Measurements from ENCODE around the gene PHF2. TPM values are rescaled to one million over a fixed set of nuclear protein-coding genes. Genes with fewer than 3 reads are reported as not detected.

The PHF2 gene
- total and polyA plus RNA-seq, 2 of the 4 experiments (the other 2 are of a cell fraction): 5.9 to 9.5 TPM

DNA sequence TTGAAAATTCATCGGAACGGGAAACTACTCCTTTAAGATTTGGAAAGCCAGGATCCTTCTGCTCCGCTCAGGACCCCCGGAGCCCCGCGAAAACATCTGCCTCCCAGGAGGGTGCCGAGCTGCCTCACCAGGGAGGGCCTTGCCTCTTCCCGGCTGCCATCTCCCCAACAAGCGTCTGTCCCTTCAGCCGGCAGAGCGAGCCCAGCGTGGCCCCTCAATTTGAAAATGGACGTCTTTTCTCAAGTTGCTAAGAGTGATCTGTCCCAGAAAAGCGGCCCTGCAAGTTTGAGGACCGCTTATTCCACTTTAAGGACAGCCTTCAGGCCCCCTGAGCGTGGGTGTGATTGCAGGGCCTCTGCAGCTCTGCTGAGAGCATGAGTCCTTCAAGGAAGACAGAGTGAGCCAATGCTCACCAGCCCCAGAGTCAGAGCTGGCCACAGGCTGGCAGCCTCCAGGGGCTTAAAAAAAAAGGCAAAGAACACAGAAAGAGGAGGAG lies 101.3 kb downstream of the PHF2 start:
- 92% methylated on average over 13 of the region's 16 CpGs; no CpG with 5 or more reads in 1 of the 2 experiments for WGBS, 2 experiments (ENCODE audit: extremely low coverage in 2 of 2, insufficient read length in 1 of 2)
- Histone ChIP-seq H3K4ac (ENCODE audit: low read depth, low read length) (no peak overlapping the region), H2AK5ac (ENCODE audit: low read depth, low read length) (no peak overlapping the region), H3K56ac (ENCODE audit: extremely low read depth, insufficient read depth, low read length) (no peak overlapping the region), H2AFZ (replicated peaks; ENCODE audit: low read length, poor library complexity) (no peak overlapping the region), H3K79me1 (ENCODE audit: low read depth in 1 of 2, low read length in 2 of 2) (0 out of 4 replicates have a peak, but pooled peaks cover 0 to 1% of the 10 kb centered on the region in 2 experiments), H3K27me3 (ENCODE audit: control insufficient read depth, insufficient read depth, low read length) (no peaks in the 10 kb centered on the region), H2BK5ac (ENCODE audit: low read depth, low read length, poor library complexity, severe bottlenecking) (no peak overlapping the region), H4K8ac (ENCODE audit: low read depth in 2 of 2, low read length in 2 of 2) (no peak overlapping the region), H2BK120ac (ENCODE audit: low read depth, low read length) (no peak overlapping the region), H3K18ac (ENCODE audit: low read depth, low read length) (no peak overlapping the region), H4K20me1 (ENCODE audit: insufficient read depth, low read length) (no peaks in the 10 kb centered on the region; the same call in 1 of the 2 replicates), H4K91ac (ENCODE audit: insufficient read depth, low read depth, low read length) (no peak overlapping the region), H3K4me1 (ENCODE audit: control insufficient read depth, insufficient read depth, low read length) (no peaks in the 10 kb centered on the region), H2BK20ac (ENCODE audit: low read depth, low read length) (no peak overlapping the region), H2BK15ac (ENCODE audit: low read depth, low read length) (no peak overlapping the region), H3K4me2 (ENCODE audit: low read depth, low read length) (no peak overlapping the region), H3K9me1 (ENCODE audit: insufficient read depth, low read length) (peaks cover 4% of the 10 kb centered on the region), H2AK9ac (replicated peaks; ENCODE audit: low read depth, low read length, poor library complexity) (no peak overlapping the region), H3K4me3 (ENCODE audit: insufficient read depth, low read depth, low read length) (no peak overlapping the region), H3K36me3 (ENCODE audit: control insufficient read depth, insufficient read depth, low read length) (peaks cover 27% of the 10 kb centered on the region; the same call in 1 of the 2 replicates), H3K9me3 (ENCODE audit: control insufficient read depth, insufficient read depth, low read length) (no peaks in the 10 kb centered on the region), H3K9ac (ENCODE audit: low read depth, low read length) (no peak overlapping the region), H3K27ac (ENCODE audit: insufficient read depth, low read length) (no peak overlapping the region), H4K5ac (ENCODE audit: low read depth, low read length) (no peak overlapping the region), H3K23ac (ENCODE audit: low read depth, low read length) (no peak overlapping the region), H3K14ac (replicated peaks; ENCODE audit: low read depth, low read length) (no peak overlapping the region)
- intact Hi-C loops (cut with micrococcal nuclease): no loop called here
- ChIA-PET POLR2A (ENCODE audit: unreplicated experiment) (no interaction called here), CTCF (interaction anchor here (0.6 kb wide), 1 partner anchor 659 kb away, joined by 3 read pairs; no protein-coding TSS in a partner anchor)
- dilution Hi-C loops (cut with HindIII; ENCODE audit: low sequenced_read_pairs, unreplicated experiment): no loop called here
- TF ChIP-seq MXI1 (IDR thresholded peaks at IDR 0.05; ENCODE audit: borderline replicate concordance, low read depth, low read length): no peak
- no peak for TF ChIP-seq MAZ (IDR thresholded peaks at IDR 0.05; ENCODE audit: borderline replicate concordance, low read depth, low read length)
- TF ChIP-seq CTCF (conservative IDR thresholded peaks at IDR 0.05; ENCODE audit: low read depth, low read length): no peak
- TF ChIP-seq POLR2A (IDR thresholded peaks at IDR 0.05; ENCODE audit: low read depth, low read length): no peak
- TF ChIP-seq RAD21 (IDR thresholded peaks at IDR 0.05; ENCODE audit: low read length): no peak
- no peak for TF ChIP-seq CHD1 (IDR thresholded peaks at IDR 0.05; ENCODE audit: low read depth, low read length)
- TF ChIP-seq USF2 (IDR thresholded peaks at IDR 0.05; ENCODE audit: low read depth, low read length): no peak
- TF ChIP-seq, protein P1, sequence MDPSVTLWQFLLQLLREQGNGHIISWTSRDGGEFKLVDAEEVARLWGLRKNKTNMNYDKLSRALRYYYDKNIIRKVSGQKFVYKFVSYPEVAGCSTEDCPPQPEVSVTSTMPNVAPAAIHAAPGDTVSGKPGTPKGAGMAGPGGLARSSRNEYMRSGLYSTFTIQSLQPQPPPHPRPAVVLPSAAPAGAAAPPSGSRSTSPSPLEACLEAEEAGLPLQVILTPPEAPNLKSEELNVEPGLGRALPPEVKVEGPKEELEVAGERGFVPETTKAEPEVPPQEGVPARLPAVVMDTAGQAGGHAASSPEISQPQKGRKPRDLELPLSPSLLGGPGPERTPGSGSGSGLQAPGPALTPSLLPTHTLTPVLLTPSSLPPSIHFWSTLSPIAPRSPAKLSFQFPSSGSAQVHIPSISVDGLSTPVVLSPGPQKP (IDR thresholded peaks at IDR 0.05; ENCODE audit: borderline replicate concordance, low read depth, low read length): no peak
- no peak for TF ChIP-seq CEBPB (IDR thresholded peaks at IDR 0.05; ENCODE audit: low read depth, low read length)
- TF ChIP-seq MAFK (IDR thresholded peaks at IDR 0.05; ENCODE audit: low read depth, low read length): no peak
- no peak for TF ChIP-seq RFX5 (IDR thresholded peaks at IDR 0.05; ENCODE audit: low read depth, low read length)
- no peak for TF ChIP-seq SMC3 (IDR thresholded peaks at IDR 0.05; ENCODE audit: low read depth, low read length)
- no peak for TF ChIP-seq FOS (IDR thresholded peaks at IDR 0.05; ENCODE audit: low read depth, low read length)
- no peak for TF ChIP-seq RCOR1 (IDR thresholded peaks at IDR 0.05; ENCODE audit: insufficient replicate concordance, low read length)
- no peak for TF ChIP-seq NFE2L2 (IDR thresholded peaks at IDR 0.05; ENCODE audit: low read depth, low read length)
- TF ChIP-seq BHLHE40 (IDR thresholded peaks at IDR 0.05; ENCODE audit: low read depth, low read length): no peak
- no peak for DNase-seq
- ATAC-seq (ENCODE audit: low read depth): no peak
- BruUV-seq (replicated peaks): no TSS peak
- in situ Hi-C loops (cut with MboI; ENCODE audit: low sequenced_read_pairs): loop anchor here (25.0 kb wide), 1 partner anchor 510 kb away; no protein-coding TSS in a partner anchor
